C4-2B (cell line): ENCODE measurements around the gene OTX2.

Experiments used
- CTCF ChIP-seq: fragments of 450-650 bp; conservative IDR thresholded peaks from 2 replicates; pipeline ENCODE4 v1.5.1; 2017; ENCODE audit warnings: mild to moderate bottlenecking
- ZFX ChIP-seq: fragments of 450-650 bp; IDR thresholded peaks from 2 replicates; pipeline ENCODE4 v1.6.1; 2017

GRCh38 chr14:56808110-56808382, 2.2 kb downstream of the OTX2 start:
- no peak for TF ChIP-seq CTCF
- TF ChIP-seq ZFX, result no peak
